Islet of Langerhans (tissue), 1 donor: ENCODE results near the gene RGS10.
"Not testable (repeated sequence)": the region's sequence is repeated elsewhere in the genome, so short reads cannot be mapped to it uniquely, and the experiment has no call there.

Source experiments
- FAIRE-seq: peaks from one replicate; lab custom pipeline; 2011; peaks lifted over from hg19 to GRCh38; lab: Jason Lieb, UNC

Gene RGS10, protein sequence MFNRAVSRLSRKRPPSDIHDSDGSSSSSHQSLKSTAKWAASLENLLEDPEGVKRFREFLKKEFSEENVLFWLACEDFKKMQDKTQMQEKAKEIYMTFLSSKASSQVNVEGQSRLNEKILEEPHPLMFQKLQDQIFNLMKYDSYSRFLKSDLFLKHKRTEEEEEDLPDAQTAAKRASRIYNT

DNA sequence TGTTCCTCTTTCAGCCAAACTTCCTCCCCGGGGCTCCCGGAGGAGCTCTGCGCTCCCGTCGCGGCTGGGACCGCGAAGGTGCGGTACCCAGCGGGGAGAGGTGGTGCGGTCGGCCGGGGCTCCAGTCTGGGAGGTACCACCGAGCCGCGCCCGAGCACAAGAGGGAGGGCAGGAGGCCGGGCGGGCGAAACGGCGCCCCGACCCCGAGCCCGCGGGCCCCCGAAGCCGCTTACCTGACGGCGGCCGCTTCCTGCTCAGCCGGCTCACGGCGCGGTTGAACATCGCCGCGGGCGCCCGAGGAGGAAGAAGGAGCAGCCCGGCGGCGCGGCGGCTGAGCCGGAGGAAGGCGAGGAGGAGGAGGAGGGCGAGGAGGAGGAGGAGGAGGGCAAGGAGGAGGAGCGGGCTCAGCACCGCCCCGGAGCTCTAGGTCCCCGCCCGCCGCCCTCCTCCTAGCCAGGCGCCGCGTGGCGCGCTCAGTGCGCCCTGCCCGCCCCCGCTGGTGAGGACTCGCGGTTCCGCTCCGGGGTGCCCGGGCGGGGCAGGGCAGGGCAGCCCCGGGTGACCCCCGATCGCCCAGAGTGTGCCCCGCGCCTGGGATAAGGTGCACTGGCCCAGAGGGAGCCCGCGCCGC lies at the start of gene RGS10:
Gene RGS10 (minus strand): TSS at position 363 of the 631 bp plus-strand sequence. CDS start 81 bp downstream, at position 282.
- no peak for FAIRE-seq

DNA sequence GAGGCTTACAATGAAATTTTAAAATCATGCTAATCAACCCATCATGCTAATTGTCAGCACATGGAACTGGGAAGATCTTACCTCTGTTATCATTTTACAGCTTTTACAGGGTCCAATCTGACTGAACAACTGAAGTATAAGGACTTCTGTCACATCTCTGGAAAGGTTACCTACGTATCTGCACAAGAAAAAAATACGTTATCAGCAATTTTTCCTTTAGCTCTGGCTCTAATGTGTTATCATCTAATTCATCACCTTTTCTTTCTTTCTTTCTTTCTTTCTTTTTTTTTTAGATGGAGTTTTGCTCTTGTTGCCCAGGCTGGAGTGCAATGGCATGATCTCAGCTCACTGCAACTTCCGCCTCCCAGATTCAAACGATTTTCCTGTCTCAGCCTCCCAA lies 45.6 kb upstream of the RGS10 start:
- no peak for FAIRE-seq

DNA sequence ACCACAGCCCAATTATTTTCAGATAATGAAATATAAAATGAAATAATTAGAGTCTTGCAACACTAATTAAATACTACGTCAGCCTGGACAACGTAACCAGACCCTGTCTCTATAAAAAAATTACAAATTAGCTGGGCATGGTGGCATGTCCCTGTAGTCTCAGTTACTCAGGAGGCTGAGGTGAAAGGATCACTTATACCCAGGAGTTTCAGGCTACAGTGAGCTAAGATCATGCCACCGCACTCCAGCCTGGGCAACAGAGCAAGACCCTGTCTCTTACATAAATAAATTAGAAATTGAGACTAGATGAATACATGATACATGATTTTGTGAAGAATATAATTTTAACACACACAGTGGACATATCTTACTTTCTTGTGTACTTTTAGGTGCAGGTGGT lies 35.8 kb upstream of the RGS10 start:
- FAIRE-seq: no peak

DNA sequence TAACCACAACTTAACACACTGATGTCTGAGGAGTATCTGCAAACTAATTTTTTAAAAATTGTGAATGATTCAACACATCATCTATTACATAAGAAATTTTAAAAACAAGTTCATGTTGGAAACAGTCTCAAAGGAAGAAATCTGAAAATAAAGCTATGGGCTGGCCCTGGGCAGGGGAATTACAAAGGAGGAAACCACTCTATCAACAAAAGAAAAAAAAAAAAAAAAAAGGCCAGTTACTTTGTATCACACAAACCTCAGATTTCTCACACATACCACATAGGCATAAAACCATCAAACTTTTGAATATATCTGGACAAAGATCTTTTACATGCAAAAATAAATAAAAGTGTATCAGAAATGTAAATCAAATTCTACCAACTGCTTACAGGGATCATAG lies 33.5 kb upstream of the RGS10 start:
- FAIRE-seq: no peak

DNA sequence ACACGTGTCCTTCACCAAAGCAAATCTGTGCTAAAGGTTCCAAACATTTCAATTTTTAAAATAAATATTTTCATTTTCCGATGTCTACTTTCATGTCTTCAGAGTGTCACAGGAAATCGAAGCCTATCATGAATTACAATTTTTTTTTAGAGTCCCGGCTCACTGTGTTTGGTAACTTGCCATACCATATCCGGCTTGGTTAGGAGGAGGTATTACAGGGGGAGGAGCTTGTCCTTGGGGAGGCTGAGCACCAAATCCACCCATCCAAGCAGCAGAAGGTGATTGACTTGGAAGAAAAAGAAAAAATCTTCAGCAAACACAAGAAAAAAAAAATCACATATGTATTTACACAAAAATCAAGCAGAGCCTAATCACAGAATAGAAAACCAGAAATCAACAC lies 33.0 kb upstream of the RGS10 start:
- FAIRE-seq: no peak

DNA sequence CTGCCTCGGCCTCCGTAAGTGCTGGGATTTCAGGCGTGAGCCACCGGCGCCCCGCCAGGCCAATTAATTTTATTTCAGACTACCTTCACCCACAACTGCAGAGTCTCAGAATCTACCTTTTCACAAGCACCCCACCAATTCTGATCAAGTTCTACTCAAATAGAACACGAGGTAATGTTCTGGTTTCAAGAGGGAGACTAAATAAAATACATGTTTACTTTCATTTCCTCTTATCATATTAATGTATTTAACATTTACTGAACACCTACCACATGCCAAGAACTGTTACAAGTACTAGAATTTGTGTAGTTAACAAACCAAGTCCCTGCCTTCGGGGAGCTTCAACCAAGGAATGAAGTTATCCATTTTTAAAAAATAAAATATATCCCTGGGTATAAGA lies 25.5 kb upstream of the RGS10 start:
- no peak for FAIRE-seq

- no peak for FAIRE-seq
These were observed 19.6 kb upstream of the RGS10 start for GRCh38 chr10:119562097-119562496.

DNA sequence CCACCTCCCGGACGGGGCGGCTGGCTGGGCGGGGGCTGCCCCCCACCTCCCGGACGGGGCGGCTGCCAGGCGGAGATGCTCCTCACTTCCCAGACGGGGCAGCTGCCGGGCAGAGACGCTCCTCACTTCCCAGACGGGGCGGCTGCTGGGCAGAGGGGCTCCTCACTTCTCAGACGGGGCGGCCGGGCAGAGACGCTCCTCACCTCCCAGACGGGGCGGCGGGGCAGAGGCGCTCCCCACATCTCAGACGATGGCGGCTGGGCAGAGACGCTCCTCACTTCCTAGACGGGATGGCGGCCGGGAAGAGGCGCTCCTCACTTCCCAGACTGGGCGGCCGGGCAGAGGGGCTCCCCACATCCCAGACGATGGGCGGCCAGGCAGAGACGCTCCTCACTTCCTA lies 17.0 kb upstream of the RGS10 start:
- FAIRE-seq: not testable (repeated sequence)

DNA sequence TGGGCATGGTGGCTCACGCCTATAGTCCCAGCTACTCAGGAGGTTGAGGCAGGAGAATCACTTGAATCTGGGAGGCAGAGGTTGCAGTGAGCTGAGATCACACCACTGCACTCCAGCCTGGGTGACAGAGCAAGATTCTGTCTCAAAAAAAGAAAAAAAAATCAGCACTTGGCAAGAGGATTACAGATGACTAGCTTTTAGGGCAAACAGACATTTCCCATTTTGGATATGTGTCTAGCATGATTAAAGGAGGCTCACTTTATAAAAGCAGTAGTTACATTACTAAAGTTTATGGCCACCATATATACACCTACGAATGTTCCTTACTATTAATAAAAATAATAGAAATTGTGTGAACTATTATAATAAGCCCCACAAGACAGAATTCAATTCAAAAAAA lies 13.6 kb upstream of the RGS10 start:
- FAIRE-seq: not testable (repeated sequence)

DNA sequence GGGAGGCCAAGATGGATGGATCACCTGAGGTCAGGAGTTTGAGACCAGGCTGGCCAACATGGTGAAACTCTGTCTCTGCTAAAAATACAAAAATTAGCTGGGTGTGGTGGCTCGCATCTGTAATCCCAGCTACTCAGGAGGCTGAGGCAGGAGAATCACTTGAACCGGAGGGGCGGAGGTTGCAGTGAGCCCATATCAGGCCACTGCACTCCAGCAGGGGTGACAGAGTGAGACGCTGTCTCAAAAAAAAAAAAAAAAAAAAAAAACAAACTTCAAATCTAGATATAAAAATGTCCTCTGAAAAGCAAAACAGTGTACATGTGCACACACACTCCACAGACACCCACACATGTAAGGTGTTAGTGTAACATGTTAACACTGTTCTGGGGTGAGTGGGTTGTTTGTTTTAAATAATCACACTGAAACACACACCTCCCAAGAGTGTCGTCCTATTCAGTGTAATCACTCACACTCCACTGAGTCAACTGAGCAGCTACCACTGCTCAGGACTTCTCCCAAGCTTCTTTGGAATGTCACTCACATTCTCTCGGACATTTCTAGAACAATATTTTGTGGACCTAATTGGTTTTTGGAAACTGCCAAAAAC lies 12.8 kb upstream of the RGS10 start:
- no peak for FAIRE-seq

DNA sequence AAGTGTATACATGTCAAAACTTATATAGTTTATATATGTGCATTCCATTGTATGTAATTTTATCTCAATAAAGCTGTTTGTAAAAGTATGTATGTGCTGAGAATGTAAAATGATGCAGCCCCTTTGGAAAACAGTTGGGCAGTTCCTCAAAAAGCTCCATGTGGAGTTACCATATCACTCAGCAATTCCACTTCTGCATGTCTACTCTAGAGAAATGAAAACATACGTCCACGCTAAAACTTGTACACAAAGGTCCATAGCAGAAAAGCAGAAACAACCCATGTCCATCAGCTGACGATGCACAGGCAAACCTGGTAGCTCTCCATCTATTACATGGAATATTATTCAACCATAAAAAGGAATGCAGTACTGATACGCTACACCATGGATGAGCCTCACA lies 8.3 kb upstream of the RGS10 start:
- no peak for FAIRE-seq

GRCh38 chr10:119549247-119549999 lies 6.9 kb upstream of the RGS10 start:
- no peak for FAIRE-seq

GRCh38 chr10:119546009-119546408 lies 3.5 kb upstream of the RGS10 start:
- no peak for FAIRE-seq

- no peak for FAIRE-seq
These were observed 2.8 kb upstream of the RGS10 start for GRCh38 chr10:119545310-119545709.

- no peak for FAIRE-seq
These were observed 1.5 kb upstream of the RGS10 start for GRCh38 chr10:119543814-119544642.

DNA sequence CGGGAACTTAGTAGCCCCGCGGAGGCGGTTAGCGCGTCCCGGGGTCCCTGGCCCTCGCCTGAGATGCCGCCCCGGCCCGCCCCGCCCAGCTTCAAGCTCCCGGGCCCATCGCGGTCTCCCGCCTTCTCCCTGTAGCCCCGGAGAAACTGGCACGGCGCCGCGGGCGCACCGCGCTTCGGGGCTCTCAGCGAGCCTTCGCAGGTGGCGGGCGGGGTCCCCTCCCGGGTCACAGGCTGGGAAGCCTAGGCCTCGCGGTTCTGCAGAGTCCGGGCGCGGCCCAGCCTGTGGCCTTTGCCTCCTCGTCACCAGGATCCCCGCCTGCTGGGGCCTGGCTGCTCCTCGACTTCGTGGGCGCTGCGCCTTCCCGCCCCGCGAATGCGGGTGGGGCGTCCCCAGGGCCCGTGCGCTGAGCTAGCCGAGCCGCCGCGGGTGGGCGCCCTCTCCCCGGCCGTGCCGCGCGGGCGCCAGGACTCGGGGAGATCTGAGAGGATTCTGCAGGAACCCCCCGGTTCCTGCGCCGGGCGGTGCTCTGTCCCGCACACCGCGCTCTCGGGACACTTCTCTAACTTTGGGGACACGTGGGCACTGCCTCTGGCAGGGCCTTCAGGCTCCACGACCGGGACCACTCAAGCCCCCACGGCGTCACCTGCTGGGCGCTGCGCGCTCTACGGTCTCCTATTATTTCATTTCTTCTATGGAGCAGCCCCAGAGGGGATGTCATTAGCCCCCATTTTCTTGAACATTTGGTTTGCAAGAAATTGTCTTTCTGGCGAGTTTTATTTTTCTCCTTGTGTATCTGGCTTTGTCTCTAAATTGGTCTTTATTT lies 682 bp upstream of the RGS10 start:
- FAIRE-seq: no peak

GRCh38 chr10:119541459-119542356 lies 811 bp downstream of the RGS10 start:
- no peak for FAIRE-seq

GRCh38 chr10:119541046-119541445 lies 1.5 kb downstream of the RGS10 start:
- no peak for FAIRE-seq

GRCh38 chr10:119540038-119540437 lies 2.5 kb downstream of the RGS10 start:
- FAIRE-seq: no peak

DNA sequence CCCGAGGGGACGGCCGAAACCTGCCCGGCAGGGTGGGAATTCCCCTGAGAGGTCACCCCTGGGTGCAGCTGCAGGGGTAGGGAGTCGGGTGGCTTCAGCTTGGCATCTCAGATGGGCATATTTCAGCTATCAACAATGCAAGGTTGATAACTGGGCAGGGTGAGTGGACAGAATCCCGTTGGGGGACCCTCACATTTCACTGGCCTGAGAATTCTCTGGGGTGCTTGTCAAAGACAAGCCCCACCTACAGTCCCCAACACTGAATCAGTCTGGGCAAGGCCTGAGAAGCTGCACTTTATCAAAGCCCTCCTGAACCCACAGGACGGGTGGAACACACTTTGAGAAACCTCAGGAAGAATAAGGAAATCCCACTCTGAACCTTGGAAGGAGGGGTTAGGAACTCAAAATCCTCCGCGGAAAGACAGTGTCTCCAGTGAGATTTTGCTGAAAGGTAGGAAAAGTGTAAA lies 3.1 kb downstream of the RGS10 start:
- FAIRE-seq: no peak
